ENCODE data around the gene RCOR3.
A peak's percentile ranks its signal among the peaks of the same experiment; 100 is the strongest.

Gene RCOR3

GRCh38 chr1:211333906-211334305 is 74.7 kb downstream of the RCOR3 start:
- no peak overlapping the region for H3K27ac ChIP-seq
- no peak overlapping the region for H3K4me3 ChIP-seq (IDR thresholded peaks at IDR 0.05; ENCODE audit: insufficient read depth, low read depth, low read length)
- H3K4me1 ChIP-seq (ENCODE audit: low read depth, poor library complexity, severe bottlenecking): peaks cover 49% of the 10 kb centered on the region
- no peaks in the 10 kb centered on the region; the same call in 1 of the 2 replicates for H3K79me2 ChIP-seq (ENCODE audit: insufficient read depth, low read depth)
- H3K27me3 ChIP-seq (ENCODE audit: insufficient read depth, low read depth): no peaks in the 10 kb centered on the region
- no peak overlapping the region for H3K9ac ChIP-seq
- H3K4me2 ChIP-seq: no peak overlapping the region
- no peak for TF ChIP-seq CTCF (conservative IDR thresholded peaks at IDR 0.05; ENCODE audit: low read depth, low read length)
- H3K36me3 ChIP-seq (ENCODE audit: insufficient read depth): no peaks in the 10 kb centered on the region
- H2AFZ ChIP-seq (ENCODE audit: low read depth): no peak overlapping the region
- H4K20me1 ChIP-seq (ENCODE audit: insufficient read depth): no peaks in the 10 kb centered on the region

GRCh38 chr1:211334986-211335385 is 75.8 kb downstream of the RCOR3 start:
- peak overlapping the region; percentile 43; the same call in 1 of the 2 replicates for H3K27ac ChIP-seq
- no peaks in the 10 kb centered on the region for H3K27me3 ChIP-seq (ENCODE audit: insufficient read depth, low read depth)
- TF ChIP-seq CTCF (conservative IDR thresholded peaks at IDR 0.05; ENCODE audit: low read depth, low read length): no peak
- H3K36me3 ChIP-seq (ENCODE audit: insufficient read depth): no peaks in the 10 kb centered on the region
- no peaks in the 10 kb centered on the region for H4K20me1 ChIP-seq (ENCODE audit: insufficient read depth)
- H3K4me3 ChIP-seq (IDR thresholded peaks at IDR 0.05; ENCODE audit: insufficient read depth, low read depth, low read length): no peak overlapping the region
- peaks cover 52% of the 10 kb centered on the region for H3K4me1 ChIP-seq (ENCODE audit: low read depth, poor library complexity, severe bottlenecking)
- H3K4me2 ChIP-seq: peak overlapping the region; percentile 50
- no peak overlapping the region for H2AFZ ChIP-seq (ENCODE audit: low read depth)
- no peaks in the 10 kb centered on the region; the same call in 1 of the 2 replicates for H3K79me2 ChIP-seq (ENCODE audit: insufficient read depth, low read depth)
- H3K9ac ChIP-seq: no peak overlapping the region

GRCh38 chr1:211335522-211336157 is 76.5 kb downstream of the RCOR3 start:
- Histone ChIP-seq H2AFZ (ENCODE audit: low read depth) (peak overlapping the region; percentile 15; the same call in 1 of the 2 replicates), H3K4me1 (ENCODE audit: low read depth, poor library complexity, severe bottlenecking) (peaks cover 56% of the 10 kb centered on the region), H3K4me3 (IDR thresholded peaks at IDR 0.05; ENCODE audit: insufficient read depth, low read depth, low read length) (no peak overlapping the region), H4K20me1 (ENCODE audit: insufficient read depth) (no peaks in the 10 kb centered on the region), H3K9ac (no peak overlapping the region; the same call in 1 of the 2 replicates), H3K79me2 (ENCODE audit: insufficient read depth, low read depth) (no peaks in the 10 kb centered on the region; the same call in 1 of the 2 replicates), H3K27ac (peak overlapping the region; percentile 43), H3K36me3 (ENCODE audit: insufficient read depth) (no peaks in the 10 kb centered on the region), H3K4me2 (peak overlapping the region; percentile 50), H3K27me3 (ENCODE audit: insufficient read depth, low read depth) (no peaks in the 10 kb centered on the region)
- no peak for TF ChIP-seq CTCF (conservative IDR thresholded peaks at IDR 0.05; ENCODE audit: low read depth, low read length)

GRCh38 chr1:211336161-211336560 is 77.0 kb downstream of the RCOR3 start:
- H2AFZ ChIP-seq (ENCODE audit: low read depth): no peak overlapping the region
- no peaks in the 10 kb centered on the region for H3K36me3 ChIP-seq (ENCODE audit: insufficient read depth)
- no peaks in the 10 kb centered on the region for H3K27me3 ChIP-seq (ENCODE audit: insufficient read depth, low read depth)
- H3K4me2 ChIP-seq: peak overlapping the region; percentile 50
- H3K79me2 ChIP-seq (ENCODE audit: insufficient read depth, low read depth): no peaks in the 10 kb centered on the region; the same call in 1 of the 2 replicates
- peaks cover 61% of the 10 kb centered on the region for H3K4me1 ChIP-seq (ENCODE audit: low read depth, poor library complexity, severe bottlenecking)
- no peaks in the 10 kb centered on the region for H4K20me1 ChIP-seq (ENCODE audit: insufficient read depth)
- peak overlapping the region; percentile 43; the same call in 1 of the 2 replicates for H3K27ac ChIP-seq
- no peak overlapping the region for H3K4me3 ChIP-seq (IDR thresholded peaks at IDR 0.05; ENCODE audit: insufficient read depth, low read depth, low read length)
- no peak overlapping the region; the same call in 1 of the 2 replicates for H3K9ac ChIP-seq
- no peak for TF ChIP-seq CTCF (conservative IDR thresholded peaks at IDR 0.05; ENCODE audit: low read depth, low read length)
